Stomach (tissue), 4 donors: ENCODE data around the gene FIGN.

Experiments
- POLR2A ChIP-seq, 4 donors: fragments of 450-650 bp; IDR thresholded peaks; one replicate each; pipeline ENCODE4 v1.6.1; 2016; ENCODE audit warnings: antibody characterized with exemption in 4 of 4, control low read depth in 2 of 4, mild to moderate bottlenecking in 1 of 4, moderate library complexity in 1 of 4
- POLR2AphosphoS5 ChIP-seq, 3 donors: sonication (generic); formaldehyde crosslinking; IDR thresholded peaks; one replicate each; pipeline ENCODE4 v1.6.1; 2016; ENCODE audit warnings: antibody characterized with exemption in 3 of 3

DNA sequence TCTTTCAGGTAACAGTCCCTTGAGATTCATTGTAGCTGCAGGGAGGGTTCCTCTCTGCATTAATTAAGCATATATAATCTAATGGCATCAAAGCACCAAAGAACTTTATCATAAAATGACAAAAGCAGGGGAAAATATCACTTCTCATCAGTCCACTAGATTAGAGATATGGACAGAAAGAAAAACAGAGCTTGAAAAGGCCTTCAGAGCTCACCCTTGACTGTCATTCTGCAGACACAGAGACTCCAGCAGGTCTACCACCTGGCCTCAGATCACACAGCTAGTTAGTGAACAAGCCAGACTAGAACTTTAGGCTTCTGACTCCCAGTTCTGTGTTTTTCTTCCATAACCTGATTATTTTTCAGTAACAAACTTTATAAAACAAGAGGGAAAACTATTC is 88.5 kb downstream of the FIGN start:
- TF ChIP-seq POLR2A (IDR thresholded peaks at IDR 0.05) (no peak), POLR2AphosphoS5 (IDR thresholded peaks at IDR 0.05) (no peak)
